ENCODE data around the gene ST7. TPM values are rescaled to one million over a fixed set of nuclear protein-coding genes. Genes with fewer than 3 reads are reported as not detected.

The ST7 gene
- total RNA-seq, 2 experiments from 2014 or later, result 9.6 to 10.7 TPM

GRCh38 chr7:117164620-117165019 lies 211.3 kb downstream of the ST7 start:
- no peaks in the 10 kb centered on the region for H3K36me3 ChIP-seq (ENCODE audit: insufficient read depth, low read length)
- no peak for DNase-seq (ENCODE audit: low spot score)
- H3K79me2 ChIP-seq (ENCODE audit: insufficient read depth, low read depth, low read length), result no peaks in the 10 kb centered on the region
- H3K27ac ChIP-seq (ENCODE audit: low read depth, low read length, poor library complexity, severe bottlenecking), result no peak overlapping the region
- no peaks in the 10 kb centered on the region for H3K9me3 ChIP-seq (ENCODE audit: low read length)
- no peak overlapping the region for H3K4me2 ChIP-seq (ENCODE audit: low read length)
- no peaks in the 10 kb centered on the region for H3K9me2 ChIP-seq (ENCODE audit: insufficient read depth, low read length)
- ChIA-PET POLR2A (no interaction called here), CTCF (ENCODE audit: unreplicated experiment) (no interaction called here)
- BruUV-seq (replicated peaks), result no TSS peak
- H2AFZ ChIP-seq (ENCODE audit: low read length), result no peak overlapping the region
- TF ChIP-seq CTCF (conservative IDR thresholded peaks at IDR 0.05; ENCODE audit: low read length) (no peak), EZH2phosphoT487 (IDR thresholded peaks at IDR 0.05; ENCODE audit: borderline replicate concordance, low read depth, low read length) (no peak)
- no peaks in the 10 kb centered on the region for H4K20me1 ChIP-seq (ENCODE audit: insufficient read depth, low read length)
- intact Hi-C loops (cut with micrococcal nuclease; ENCODE audit: unreplicated experiment), result no loop called here
- no peak overlapping the region for H3K4me3 ChIP-seq (ENCODE audit: low read depth, low read length, poor library complexity, severe bottlenecking)
- H3K4me1 ChIP-seq (ENCODE audit: insufficient read depth, low read length, poor library complexity, severe bottlenecking), result no peaks in the 10 kb centered on the region

GRCh38 chr7:117165656-117166055 lies 212.4 kb downstream of the ST7 start:
- intact Hi-C loops (cut with micrococcal nuclease; ENCODE audit: unreplicated experiment), result no loop called here
- no peak for DNase-seq (ENCODE audit: low spot score)
- no peaks in the 10 kb centered on the region for H3K4me1 ChIP-seq (ENCODE audit: insufficient read depth, low read length, poor library complexity, severe bottlenecking)
- POLR2A ChIA-PET, result interaction anchor here (0.6 kb wide), 1 partner anchor 157 kb away, joined by 3 read pairs; no protein-coding TSS in a partner anchor
- no peaks in the 10 kb centered on the region for H3K9me3 ChIP-seq (ENCODE audit: low read length)
- no peak overlapping the region for H3K4me2 ChIP-seq (ENCODE audit: low read length)
- no peak overlapping the region for H3K4me3 ChIP-seq (ENCODE audit: low read depth, low read length, poor library complexity, severe bottlenecking)
- H3K79me2 ChIP-seq (ENCODE audit: insufficient read depth, low read depth, low read length), result no peaks in the 10 kb centered on the region
- H3K27ac ChIP-seq (ENCODE audit: low read depth, low read length, poor library complexity, severe bottlenecking), result no peak overlapping the region
- no peak for TF ChIP-seq EZH2phosphoT487 (IDR thresholded peaks at IDR 0.05; ENCODE audit: borderline replicate concordance, low read depth, low read length)
- no peak for TF ChIP-seq CTCF (conservative IDR thresholded peaks at IDR 0.05; ENCODE audit: low read length)
- CTCF ChIA-PET (ENCODE audit: unreplicated experiment), result no interaction called here
- H3K36me3 ChIP-seq (ENCODE audit: insufficient read depth, low read length), result no peaks in the 10 kb centered on the region
- BruUV-seq (replicated peaks), result no TSS peak
- no peaks in the 10 kb centered on the region for H3K9me2 ChIP-seq (ENCODE audit: insufficient read depth, low read length)
- H2AFZ ChIP-seq (ENCODE audit: low read length), result no peak overlapping the region
- no peaks in the 10 kb centered on the region for H4K20me1 ChIP-seq (ENCODE audit: insufficient read depth, low read length)

GRCh38 chr7:117169907-117170306 lies 216.6 kb downstream of the ST7 start:
- no peaks in the 10 kb centered on the region for H3K36me3 ChIP-seq (ENCODE audit: insufficient read depth, low read length)
- ChIA-PET POLR2A (no interaction called here), CTCF (ENCODE audit: unreplicated experiment) (no interaction called here)
- no peak overlapping the region for H3K27ac ChIP-seq (ENCODE audit: low read depth, low read length, poor library complexity, severe bottlenecking)
- no peaks in the 10 kb centered on the region for H4K20me1 ChIP-seq (ENCODE audit: insufficient read depth, low read length)
- intact Hi-C loops (cut with micrococcal nuclease; ENCODE audit: unreplicated experiment), result no loop called here
- no peaks in the 10 kb centered on the region for H3K9me3 ChIP-seq (ENCODE audit: low read length)
- no peak overlapping the region for H2AFZ ChIP-seq (ENCODE audit: low read length)
- no peak overlapping the region for H3K4me3 ChIP-seq (ENCODE audit: low read depth, low read length, poor library complexity, severe bottlenecking)
- no peak for TF ChIP-seq EZH2phosphoT487 (IDR thresholded peaks at IDR 0.05; ENCODE audit: borderline replicate concordance, low read depth, low read length)
- no peak for DNase-seq (ENCODE audit: low spot score)
- H3K4me2 ChIP-seq (ENCODE audit: low read length), result no peak overlapping the region
- H3K4me1 ChIP-seq (ENCODE audit: insufficient read depth, low read length, poor library complexity, severe bottlenecking), result no peaks in the 10 kb centered on the region
- no peaks in the 10 kb centered on the region for H3K9me2 ChIP-seq (ENCODE audit: insufficient read depth, low read length)
- no TSS peak for BruUV-seq (replicated peaks)
- no peaks in the 10 kb centered on the region for H3K79me2 ChIP-seq (ENCODE audit: insufficient read depth, low read depth, low read length)

Data from OCI-LY7 (cell line).